GM23338 (cell line): ENCODE results near the gene GNB1L. TPM values are rescaled to one million over a fixed set of nuclear protein-coding genes. Genes with fewer than 3 reads are reported as not detected.

ENCODE experiments used
- ATAC-seq: fragments of 200-7000 bp; cut with Tn5 transposase; 3 replicates; pipeline ENCODE4 v1.9.1; 2020
- DNase-seq: peaks from one replicate; pipeline ENCODE4 v3.0.0-alpha.2; 2015; ENCODE audit warnings: low spot score
- H2AFZ ChIP-seq: fragments of 200-600 bp; sonication (generic); 2 replicates; pipeline ENCODE4 v1.8.0; 2016; ENCODE audit warnings: antibody characterized with exemption, mild to moderate bottlenecking, moderate library complexity
- H3F3A ChIP-seq: fragments of 200-600 bp; sonication (generic); replicated peaks from 2 replicates; pipeline ENCODE4 v1.8.0; 2017; ENCODE audit warnings: antibody characterized with exemption, mixed run types, low read depth
- H3K27ac ChIP-seq: fragments of 200-600 bp; sonication (generic); 2 replicates; pipeline ENCODE4 v1.6.1; 2016; ENCODE audit warnings: low read depth
- H3K27me3 ChIP-seq: fragments of 200-600 bp; sonication (generic); 2 replicates; pipeline ENCODE4 v1.8.0; 2016; ENCODE audit warnings: mild to moderate bottlenecking, mixed run types, moderate library complexity; ENCODE audit not compliant: insufficient read depth
- H3K36me3 ChIP-seq: fragments of 200-600 bp; sonication (generic); 2 replicates; pipeline ENCODE4 v1.8.0; 2016; ENCODE audit warnings: mild to moderate bottlenecking; ENCODE audit not compliant: insufficient read depth
- H3K4me1 ChIP-seq: fragments of 200-600 bp; sonication (generic); 2 replicates; pipeline ENCODE4 v1.8.0; 2016; ENCODE audit warnings: mild to moderate bottlenecking, moderate library complexity; ENCODE audit not compliant: insufficient read depth
- H3K4me2 ChIP-seq: fragments of 200-600 bp; sonication (generic); 2 replicates; pipeline ENCODE4 v1.7.1; 2017; ENCODE audit warnings: mixed run types
- H3K4me3 ChIP-seq: fragments of 200-600 bp; sonication (generic); 2 replicates; pipeline ENCODE4 v1.6.1; 2016; ENCODE audit warnings: mixed run types
- H3K79me2 ChIP-seq: fragments of 200-600 bp; sonication (generic); replicated peaks from 2 replicates; pipeline ENCODE4 v1.8.0; 2017; ENCODE audit warnings: mild to moderate bottlenecking; ENCODE audit not compliant: insufficient read depth
- H3K9me2 ChIP-seq: fragments of 200-600 bp; sonication (generic); 2 replicates; pipeline ENCODE4 v1.8.0; 2017; ENCODE audit not compliant: insufficient read depth
- H4K20me1 ChIP-seq: fragments of 200-600 bp; sonication (generic); replicated peaks from 2 replicates; pipeline ENCODE4 v1.8.0; 2017; ENCODE audit warnings: mild to moderate bottlenecking; ENCODE audit not compliant: insufficient read depth
- H3K27ac Mint-ChIP-seq: 2 replicates; pipeline ENCODE4 v1.8.0; 2020; ENCODE audit warnings: inconsistent platforms, mild to moderate bottlenecking, moderate library complexity, mixed read lengths
- H3K27me3 Mint-ChIP-seq: 3 replicates; pipeline ENCODE4 v1.8.0; 2022; ENCODE audit warnings: low read depth, mild to moderate bottlenecking, moderate library complexity, mixed read lengths, inconsistent platforms; ENCODE audit not compliant: insufficient read depth, poor library complexity
- H3K36me3 Mint-ChIP-seq: 3 replicates; pipeline ENCODE4 v1.8.0; 2021; ENCODE audit warnings: low read depth, mild to moderate bottlenecking, inconsistent platforms, moderate library complexity, mixed read lengths
- H3K4me1 Mint-ChIP-seq: 3 replicates; pipeline ENCODE4 v1.8.0; 2020; ENCODE audit warnings: mild to moderate bottlenecking, inconsistent platforms, mixed read lengths
- H3K4me3 Mint-ChIP-seq: 3 replicates; pipeline ENCODE4 v1.8.0; 2021; ENCODE audit warnings: moderate library complexity, mild to moderate bottlenecking, inconsistent platforms, mixed read lengths
- H3K9me3 Mint-ChIP-seq: 3 replicates; pipeline ENCODE4 v1.8.0; 2020; ENCODE audit warnings: moderate library complexity, mild to moderate bottlenecking, inconsistent platforms, mixed read lengths
- CREB1 ChIP-seq: fragments of 250-450 bp; sonication (Bioruptor Pico); IDR thresholded peaks from 2 replicates; pipeline ENCODE4 v1.5.0; 2020; ENCODE audit warnings: low read depth, mild to moderate bottlenecking, moderate library complexity
- EZH2phosphoT487 ChIP-seq: fragments of 200-600 bp; sonication (generic); IDR thresholded peaks from one replicate; pipeline ENCODE4 v1.8.1; 2018; ENCODE audit warnings: antibody characterized with exemption; ENCODE audit not compliant: unreplicated experiment
- JUNB ChIP-seq: IDR thresholded peaks from one replicate; pipeline ENCODE4 v1.6.1; 2016; ENCODE audit warnings: antibody characterized with exemption; ENCODE audit not compliant: unreplicated experiment
- NANOG ChIP-seq: IDR thresholded peaks from 2 replicates; pipeline ENCODE4 v1.6.1; 2016; ENCODE audit warnings: antibody characterized with exemption, borderline replicate concordance
- POLR2AphosphoS5 ChIP-seq: IDR thresholded peaks from 2 replicates; pipeline ENCODE4 v1.6.1; 2016; ENCODE audit warnings: antibody characterized with exemption, low read depth
- STAT1 ChIP-seq: IDR thresholded peaks from one replicate; pipeline ENCODE4 v1.6.1; 2016; ENCODE audit warnings: antibody characterized with exemption; ENCODE audit not compliant: unreplicated experiment
- ZNF114 ChIP-seq: fragments of 250-450 bp; sonication (Bioruptor Pico); IDR thresholded peaks from 2 replicates; pipeline ENCODE4 v1.5.0; 2020; ENCODE audit warnings: mild to moderate bottlenecking, moderate library complexity
- ZNF331 ChIP-seq: fragments of 250-450 bp; sonication (Bioruptor Pico); IDR thresholded peaks from 2 replicates; pipeline ENCODE4 v1.5.0; 2020; ENCODE audit warnings: low read depth, mild to moderate bottlenecking, moderate library complexity
- polyA plus RNA-seq: library from polyadenylated mRNA; unstranded; fragments of >200 nt; fragmentation: Nextera tagmentation; extraction: Ambion mirVana; gene quantifications from 2 replicates; pipeline ENCODE4 v1.2.1, GENCODE V29; 2016
- total RNA-seq: library from RNA; depleted of rRNA; stranded (reverse); fragments of >200 nt; shearing (Covaris generic); gene quantifications from 2 replicates; pipeline ENCODE4 v1.2.3, GENCODE V29; 2014
- TF ChIP-seq, protein P1 (sequence below), 2 experiments: fragments of 200-600 bp in 1 of 2; sonication (generic) in 1 of 2; conservative IDR thresholded peaks; 2 replicates each; pipeline versions ENCODE4 v1.5.1 to v1.6.1; 2016 to 2017; ENCODE audit warnings: antibody characterized with exemption in 2 of 2, low read depth in 2 of 2, mild to moderate bottlenecking in 2 of 2, moderate library complexity in 1 of 2
- TF ChIP-seq, protein P2 (sequence below): fragments of 250-450 bp; sonication (Bioruptor Pico); IDR thresholded peaks from 2 replicates; pipeline ENCODE4 v1.5.0; 2020; ENCODE audit warnings: mild to moderate bottlenecking, moderate library complexity

GNB1L gene
- total and polyA plus RNA-seq, 2 experiments from 2014 or later: 15.2 to 27.8 TPM

DNA sequence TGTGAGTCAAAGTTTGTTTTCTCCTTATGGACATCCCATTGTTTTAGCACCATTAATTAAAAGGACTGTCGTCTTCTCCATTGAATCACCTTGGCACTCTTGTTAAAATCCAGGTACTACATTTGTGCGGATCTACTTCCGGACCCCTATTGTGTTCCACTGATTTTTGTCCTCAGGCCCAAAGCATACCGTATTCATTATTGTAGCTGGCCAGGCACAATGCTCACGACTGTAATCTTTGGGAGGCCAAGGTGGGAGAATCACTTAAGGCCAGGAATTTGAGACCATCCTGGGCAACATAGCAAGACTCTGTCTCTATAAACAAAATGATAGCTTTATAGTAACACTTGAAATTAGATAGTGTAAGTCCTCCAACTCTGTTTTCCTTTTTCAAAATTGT, 8.9 kb upstream of the GNB1L start:
- H3K27ac Mint-ChIP-seq: no peak overlapping the region
- H4K20me1 ChIP-seq: no peaks in the 10 kb centered on the region

More for the DNA sequence above, 8.9 kb upstream of the GNB1L start:
- Histone ChIP-seq H3K9me2 (no peaks in the 10 kb centered on the region), H3K79me2 (no peaks in the 10 kb centered on the region), H3K4me2 (no peak overlapping the region), H3K27ac (no peak overlapping the region), H3K4me1 (no peaks in the 10 kb centered on the region), H3K36me3 (no peaks in the 10 kb centered on the region), H2AFZ (no peak overlapping the region), H3K27me3 (no peaks in the 10 kb centered on the region), H3K4me3 (no peak overlapping the region), H3F3A (no peaks in the 10 kb centered on the region)
- Mint-ChIP-seq H3K27me3 (peaks cover 4% of the 10 kb centered on the region), H3K36me3 (no peaks in the 10 kb centered on the region; the same call in 2 of the 3 replicates), H3K9me3 (no peaks in the 10 kb centered on the region), H3K4me1 (peaks cover 7% of the 10 kb centered on the region), H3K4me3 (no peak overlapping the region)
- DNase-seq (no peak), ATAC-seq (no peak)
- TF ChIP-seq ZNF331 (CRISPR knock-in tag): no peak
- no peak for TF ChIP-seq CREB1
- no peak for TF ChIP-seq POLR2AphosphoS5
- TF ChIP-seq, protein P1, sequence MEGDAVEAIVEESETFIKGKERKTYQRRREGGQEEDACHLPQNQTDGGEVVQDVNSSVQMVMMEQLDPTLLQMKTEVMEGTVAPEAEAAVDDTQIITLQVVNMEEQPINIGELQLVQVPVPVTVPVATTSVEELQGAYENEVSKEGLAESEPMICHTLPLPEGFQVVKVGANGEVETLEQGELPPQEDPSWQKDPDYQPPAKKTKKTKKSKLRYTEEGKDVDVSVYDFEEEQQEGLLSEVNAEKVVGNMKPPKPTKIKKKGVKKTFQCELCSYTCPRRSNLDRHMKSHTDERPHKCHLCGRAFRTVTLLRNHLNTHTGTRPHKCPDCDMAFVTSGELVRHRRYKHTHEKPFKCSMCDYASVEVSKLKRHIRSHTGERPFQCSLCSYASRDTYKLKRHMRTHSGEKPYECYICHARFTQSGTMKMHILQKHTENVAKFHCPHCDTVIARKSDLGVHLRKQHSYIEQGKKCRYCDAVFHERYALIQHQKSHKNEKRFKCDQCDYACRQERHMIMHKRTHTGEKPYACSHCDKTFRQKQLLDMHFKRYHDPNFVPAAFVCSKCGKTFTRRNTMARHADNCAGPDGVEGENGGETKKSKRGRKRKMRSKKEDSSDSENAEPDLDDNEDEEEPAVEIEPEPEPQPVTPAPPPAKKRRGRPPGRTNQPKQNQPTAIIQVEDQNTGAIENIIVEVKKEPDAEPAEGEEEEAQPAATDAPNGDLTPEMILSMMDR (conservative IDR thresholded peaks at IDR 0.05; ENCODE audit: low read depth in 2 of 2): no peak
- TF ChIP-seq, protein P2, sequence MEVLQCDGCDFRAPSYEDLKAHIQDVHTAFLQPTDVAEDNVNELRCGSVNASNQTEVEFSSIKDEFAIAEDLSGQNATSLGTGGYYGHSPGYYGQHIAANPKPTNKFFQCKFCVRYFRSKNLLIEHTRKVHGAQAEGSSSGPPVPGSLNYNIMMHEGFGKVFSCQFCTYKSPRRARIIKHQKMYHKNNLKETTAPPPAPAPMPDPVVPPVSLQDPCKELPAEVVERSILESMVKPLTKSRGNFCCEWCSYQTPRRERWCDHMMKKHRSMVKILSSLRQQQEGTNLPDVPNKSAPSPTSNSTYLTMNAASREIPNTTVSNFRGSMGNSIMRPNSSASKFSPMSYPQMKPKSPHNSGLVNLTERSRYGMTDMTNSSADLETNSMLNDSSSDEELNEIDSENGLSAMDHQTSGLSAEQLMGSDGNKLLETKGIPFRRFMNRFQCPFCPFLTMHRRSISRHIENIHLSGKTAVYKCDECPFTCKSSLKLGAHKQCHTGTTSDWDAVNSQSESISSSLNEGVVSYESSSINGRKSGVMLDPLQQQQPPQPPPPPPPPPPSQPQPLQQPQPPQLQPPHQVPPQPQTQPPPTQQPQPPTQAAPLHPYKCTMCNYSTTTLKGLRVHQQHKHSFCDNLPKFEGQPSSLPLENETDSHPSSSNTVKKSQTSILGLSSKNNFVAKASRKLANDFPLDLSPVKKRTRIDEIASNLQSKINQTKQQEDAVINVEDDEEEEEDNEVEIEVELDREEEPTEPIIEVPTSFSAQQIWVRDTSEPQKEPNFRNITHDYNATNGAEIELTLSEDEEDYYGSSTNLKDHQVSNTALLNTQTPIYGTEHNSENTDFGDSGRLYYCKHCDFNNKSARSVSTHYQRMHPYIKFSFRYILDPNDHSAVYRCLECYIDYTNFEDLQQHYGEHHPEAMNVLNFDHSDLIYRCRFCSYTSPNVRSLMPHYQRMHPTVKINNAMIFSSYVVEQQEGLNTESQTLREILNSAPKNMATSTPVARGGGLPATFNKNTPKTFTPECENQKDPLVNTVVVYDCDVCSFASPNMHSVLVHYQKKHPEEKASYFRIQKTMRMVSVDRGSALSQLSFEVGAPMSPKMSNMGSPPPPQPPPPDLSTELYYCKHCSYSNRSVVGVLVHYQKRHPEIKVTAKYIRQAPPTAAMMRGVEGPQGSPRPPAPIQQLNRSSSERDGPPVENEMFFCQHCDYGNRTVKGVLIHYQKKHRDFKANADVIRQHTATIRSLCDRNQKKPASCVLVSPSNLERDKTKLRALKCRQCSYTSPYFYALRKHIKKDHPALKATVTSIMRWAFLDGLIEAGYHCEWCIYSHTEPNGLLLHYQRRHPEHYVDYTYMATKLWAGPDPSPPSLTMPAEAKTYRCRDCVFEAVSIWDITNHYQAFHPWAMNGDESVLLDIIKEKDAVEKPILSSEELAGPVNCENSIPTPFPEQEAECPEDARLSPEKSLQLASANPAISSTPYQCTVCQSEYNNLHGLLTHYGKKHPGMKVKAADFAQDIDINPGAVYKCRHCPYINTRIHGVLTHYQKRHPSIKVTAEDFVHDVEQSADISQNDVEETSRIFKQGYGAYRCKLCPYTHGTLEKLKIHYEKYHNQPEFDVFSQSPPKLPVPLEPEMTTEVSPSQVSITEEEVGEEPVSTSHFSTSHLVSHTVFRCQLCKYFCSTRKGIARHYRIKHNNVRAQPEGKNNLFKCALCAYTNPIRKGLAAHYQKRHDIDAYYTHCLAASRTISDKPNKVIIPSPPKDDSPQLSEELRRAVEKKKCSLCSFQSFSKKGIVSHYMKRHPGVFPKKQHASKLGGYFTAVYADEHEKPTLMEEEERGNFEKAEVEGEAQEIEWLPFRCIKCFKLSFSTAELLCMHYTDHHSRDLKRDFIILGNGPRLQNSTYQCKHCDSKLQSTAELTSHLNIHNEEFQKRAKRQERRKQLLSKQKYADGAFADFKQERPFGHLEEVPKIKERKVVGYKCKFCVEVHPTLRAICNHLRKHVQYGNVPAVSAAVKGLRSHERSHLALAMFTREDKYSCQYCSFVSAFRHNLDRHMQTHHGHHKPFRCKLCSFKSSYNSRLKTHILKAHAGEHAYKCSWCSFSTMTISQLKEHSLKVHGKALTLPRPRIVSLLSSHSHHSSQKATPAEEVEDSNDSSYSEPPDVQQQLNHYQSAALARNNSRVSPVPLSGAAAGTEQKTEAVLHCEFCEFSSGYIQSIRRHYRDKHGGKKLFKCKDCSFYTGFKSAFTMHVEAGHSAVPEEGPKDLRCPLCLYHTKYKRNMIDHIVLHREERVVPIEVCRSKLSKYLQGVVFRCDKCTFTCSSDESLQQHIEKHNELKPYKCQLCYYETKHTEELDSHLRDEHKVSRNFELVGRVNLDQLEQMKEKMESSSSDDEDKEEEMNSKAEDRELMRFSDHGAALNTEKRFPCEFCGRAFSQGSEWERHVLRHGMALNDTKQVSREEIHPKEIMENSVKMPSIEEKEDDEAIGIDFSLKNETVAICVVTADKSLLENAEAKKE (CRISPR knock-in tag): no peak
- TF ChIP-seq STAT1: no peak
- TF ChIP-seq JUNB: no peak
- no peak for TF ChIP-seq EZH2phosphoT487
- TF ChIP-seq ZNF114 (CRISPR knock-in tag): no peak
- no peak for TF ChIP-seq NANOG
